Hepatic stellate cell (primary cell): ENCODE data around the gene NOX4.
A peak's percentile ranks its signal among the peaks of the same experiment; 100 is the strongest.

Experiments used
- DNase-seq: peaks from one replicate; pipeline ENCODE4 v3.0.0; 2011; ENCODE audit warnings: low spot score

Gene NOX4

DNA sequence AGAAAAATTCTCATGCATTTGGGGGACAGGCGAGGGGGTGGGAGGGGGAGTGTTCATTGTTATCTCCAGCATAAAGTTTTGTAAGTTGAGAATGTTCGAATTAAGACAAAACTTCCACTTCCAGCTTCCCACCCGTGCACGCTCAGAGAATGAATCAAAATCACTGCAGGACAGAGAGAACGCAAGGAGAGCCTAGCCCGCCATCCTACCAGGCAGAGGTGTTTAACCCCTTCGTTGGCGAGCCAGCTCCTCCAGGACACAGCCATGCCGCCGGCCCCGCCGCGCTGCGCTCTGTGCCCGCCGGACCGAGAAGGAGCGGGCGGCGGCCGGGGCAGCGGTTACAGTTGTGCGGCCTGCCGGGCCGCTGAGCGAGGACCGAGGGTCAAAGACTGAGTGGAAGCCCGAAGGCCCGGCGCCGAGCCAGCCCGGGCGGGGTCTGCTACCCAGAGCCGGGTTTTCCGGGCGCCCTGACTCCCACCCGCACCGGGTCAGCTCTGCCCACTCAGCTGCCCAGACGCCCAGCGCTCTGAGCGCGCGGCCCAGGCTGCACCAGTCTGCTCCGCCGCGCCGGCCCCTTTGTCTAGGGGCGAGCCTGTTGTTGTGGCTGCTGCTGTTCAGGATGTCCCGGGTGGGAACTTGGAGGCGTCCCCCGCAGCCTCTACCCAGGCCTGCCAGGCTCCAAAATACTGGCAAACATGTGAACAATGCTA lies at the start of gene NOX4:
Gene NOX4 (minus strand): TSS at position 395 of the 710 bp plus-strand sequence. CDS start 129 bp downstream, at position 266.
- DNase-seq, result peak; percentile 21

- no peak for DNase-seq
Measured at GRCh38 chr11:89540826-89541225, 49.7 kb upstream of the NOX4 start.

DNA sequence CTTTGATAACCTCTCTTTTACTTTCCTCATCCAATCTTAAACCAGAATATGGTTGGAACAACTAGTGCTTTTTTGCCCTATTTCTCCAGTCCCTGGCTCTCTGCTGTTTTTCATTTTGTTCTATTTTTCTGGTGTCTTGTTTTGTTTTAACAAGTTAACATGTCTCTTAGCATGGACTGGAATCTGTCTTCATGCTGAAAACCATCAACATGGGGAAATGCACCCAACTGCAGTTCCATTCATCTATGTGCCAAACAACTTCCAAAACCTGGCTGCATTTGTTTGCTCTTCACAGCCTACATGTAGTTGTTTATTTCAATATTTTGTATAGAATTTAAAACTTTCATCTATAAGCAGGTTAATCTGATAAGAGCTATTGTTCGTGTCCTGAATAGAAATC lies 46.8 kb upstream of the NOX4 start:
- no peak for DNase-seq

- no peak for DNase-seq
Measured at GRCh38 chr11:89536926-89537325, 45.8 kb upstream of the NOX4 start.

GRCh38 chr11:89535221-89535620 lies 44.0 kb upstream of the NOX4 start:
- no peak for DNase-seq

DNA sequence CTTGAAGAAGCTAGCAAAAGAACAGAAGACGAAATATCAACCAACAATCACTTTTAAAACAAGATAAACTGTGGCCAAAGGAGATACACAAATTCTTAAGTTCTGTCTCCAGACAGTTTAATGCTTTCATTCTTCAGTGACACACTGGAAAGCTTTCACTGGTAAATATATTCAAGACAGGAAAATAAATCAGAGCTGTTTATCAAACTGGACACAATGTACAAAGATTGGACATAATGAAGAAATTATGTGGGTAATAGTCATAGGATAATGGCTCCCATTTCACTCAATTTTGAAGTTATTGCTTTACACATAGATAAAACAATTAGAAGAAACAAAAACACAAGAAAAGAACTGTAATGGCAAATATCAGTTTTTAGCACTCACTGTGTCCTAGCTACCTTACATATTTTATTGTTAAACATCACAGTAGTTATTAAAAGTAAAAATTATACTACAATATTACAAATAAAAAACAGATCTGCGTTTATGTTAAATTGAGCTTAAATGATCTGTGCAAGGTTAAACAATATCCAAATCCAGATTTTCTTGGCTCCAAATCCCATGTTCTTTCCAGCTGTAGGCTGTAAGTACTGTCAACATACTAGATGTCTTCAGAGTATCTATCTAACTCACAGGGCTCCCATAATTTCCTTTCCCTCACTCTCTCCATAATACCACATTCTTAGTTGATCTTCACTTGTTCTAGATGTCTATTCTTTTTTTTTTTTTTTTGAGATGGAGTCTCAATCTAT lies 38.6 kb upstream of the NOX4 start:
- DNase-seq, result no peak

- DNase-seq, result no peak
Measured at GRCh38 chr11:89521792-89522191, 30.6 kb upstream of the NOX4 start.

DNA sequence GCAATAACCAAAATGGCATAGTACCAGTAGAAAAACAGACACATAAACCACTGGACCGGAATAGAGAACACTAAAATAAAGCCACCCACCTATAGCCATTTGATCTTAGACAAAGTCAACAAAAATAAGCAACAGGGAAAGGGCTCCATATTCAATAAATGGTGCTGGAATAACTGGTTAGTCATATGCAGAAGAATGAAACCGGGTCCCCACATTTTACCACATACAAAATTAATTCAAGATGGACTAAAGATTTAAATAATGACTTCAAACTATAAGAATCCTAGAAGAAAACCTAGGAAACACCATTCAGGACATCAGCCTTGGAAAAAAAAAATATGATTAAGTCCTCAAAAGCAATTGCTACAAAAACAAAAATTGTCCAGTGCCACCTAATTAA lies 30.1 kb upstream of the NOX4 start:
- DNase-seq, result no peak

- DNase-seq, result no peak
Measured at GRCh38 chr11:89516496-89516895, 25.3 kb upstream of the NOX4 start.

DNA sequence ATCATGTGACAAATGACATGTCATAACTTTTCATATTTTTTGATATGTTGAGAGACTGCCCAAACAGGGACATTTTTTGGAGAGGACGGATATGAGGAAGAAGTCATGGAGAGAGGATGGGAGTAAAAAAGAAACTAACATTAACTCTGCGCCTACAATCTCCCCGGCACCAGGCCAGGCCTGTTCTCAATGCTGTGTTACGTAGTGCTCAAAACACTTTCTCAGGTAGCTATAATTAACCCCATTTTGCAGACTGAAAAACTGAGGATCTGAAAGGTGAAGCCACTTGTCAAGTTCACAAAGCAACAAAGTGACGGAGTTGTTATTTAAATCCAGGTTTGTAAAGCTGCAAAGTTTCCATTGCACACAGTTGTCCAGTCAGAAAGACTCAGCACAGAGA lies 17.4 kb upstream of the NOX4 start:
- no peak for DNase-seq

DNA sequence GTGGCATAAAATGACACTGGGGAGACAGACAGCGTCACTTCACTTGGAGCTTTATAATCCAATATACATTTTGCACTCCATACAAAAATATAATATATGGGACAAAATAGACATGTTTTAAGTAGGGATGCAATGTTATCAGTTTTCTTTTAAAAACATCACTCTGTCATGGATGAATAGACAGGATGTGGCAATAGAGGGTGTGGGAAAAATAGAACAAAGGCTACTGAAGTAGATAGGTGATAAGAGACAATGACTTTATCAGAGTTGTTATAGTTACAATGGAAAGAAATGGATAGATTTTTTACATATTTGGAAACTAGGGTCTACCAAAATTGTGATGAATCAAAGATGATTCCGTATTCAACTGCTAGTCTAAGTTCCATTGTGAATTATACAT lies 13.1 kb upstream of the NOX4 start:
- no peak for DNase-seq

GRCh38 chr11:89503422-89503821 lies 12.2 kb upstream of the NOX4 start:
- DNase-seq, result no peak

- DNase-seq, result no peak
Measured at GRCh38 chr11:89502301-89502700, 11.1 kb upstream of the NOX4 start.

DNA sequence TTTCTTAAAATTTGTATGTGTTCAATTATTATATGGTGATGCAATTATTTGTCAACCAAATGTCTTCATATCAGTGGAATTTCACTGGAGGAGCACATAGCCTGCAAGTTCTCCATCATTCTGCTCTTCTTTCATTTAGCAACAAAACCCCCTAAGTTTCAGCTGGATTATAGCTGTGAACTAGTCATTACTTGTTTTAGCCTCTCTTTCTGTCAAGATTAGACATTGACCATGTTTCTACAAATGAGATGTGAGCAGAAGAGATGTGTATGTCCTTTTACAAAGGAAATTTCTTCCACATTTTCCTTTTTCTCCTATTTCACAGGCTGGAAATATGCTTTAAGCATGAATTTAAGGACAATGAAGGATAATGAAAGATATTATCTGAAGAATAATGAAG lies 9.2 kb upstream of the NOX4 start:
- no peak for DNase-seq

DNA sequence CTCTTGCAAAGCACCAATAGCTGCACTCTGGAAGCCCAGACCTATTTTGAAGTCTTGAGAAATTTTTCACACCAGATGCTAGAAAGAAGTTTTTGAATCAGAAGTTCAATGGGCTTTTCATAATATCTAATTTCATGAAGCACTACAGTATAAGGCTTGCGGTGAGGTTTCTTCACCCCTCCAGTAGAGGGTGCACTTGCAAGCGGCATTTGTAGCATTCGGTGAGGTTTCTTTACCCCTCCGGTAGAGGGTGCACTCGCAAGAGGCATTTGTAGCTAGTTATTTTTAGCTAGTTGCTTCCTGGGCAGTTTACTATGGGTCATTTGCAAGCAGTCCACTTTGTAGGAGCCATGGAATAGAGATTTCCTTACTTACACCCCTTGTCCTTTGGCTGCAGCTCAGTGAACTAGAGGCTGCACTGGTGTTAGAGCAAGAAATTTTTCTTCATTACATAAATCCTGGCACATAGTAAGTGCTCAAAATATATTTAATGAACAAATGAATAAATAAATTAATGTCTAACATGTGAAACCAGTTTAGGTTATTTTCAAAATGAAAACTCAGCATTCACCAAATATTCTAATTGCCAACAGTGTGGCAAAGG lies 7.8 kb upstream of the NOX4 start:
- DNase-seq, result no peak

DNA sequence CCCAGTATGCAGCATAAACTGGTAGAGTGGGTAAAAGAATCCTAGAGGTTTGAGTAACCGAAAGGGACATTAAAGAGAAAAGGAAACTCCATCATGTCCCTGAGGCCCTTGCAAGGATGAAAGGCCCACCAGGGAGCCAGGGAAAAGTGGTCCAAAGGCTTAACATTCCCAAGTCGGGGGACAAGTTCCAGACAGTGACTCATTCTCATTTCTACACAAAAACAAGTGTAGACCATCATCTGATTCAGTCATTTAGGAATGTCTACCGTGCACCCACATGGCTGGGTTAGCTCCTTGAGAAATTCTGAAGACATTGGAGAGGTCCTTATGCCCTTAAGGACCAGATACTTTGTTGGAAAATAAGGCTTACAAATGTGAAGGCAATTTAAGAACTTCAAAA lies 4.8 kb upstream of the NOX4 start:
- peak; percentile 41 for DNase-seq

- DNase-seq, result no peak
Measured at GRCh38 chr11:89493431-89493830, 2.3 kb upstream of the NOX4 start.

DNA sequence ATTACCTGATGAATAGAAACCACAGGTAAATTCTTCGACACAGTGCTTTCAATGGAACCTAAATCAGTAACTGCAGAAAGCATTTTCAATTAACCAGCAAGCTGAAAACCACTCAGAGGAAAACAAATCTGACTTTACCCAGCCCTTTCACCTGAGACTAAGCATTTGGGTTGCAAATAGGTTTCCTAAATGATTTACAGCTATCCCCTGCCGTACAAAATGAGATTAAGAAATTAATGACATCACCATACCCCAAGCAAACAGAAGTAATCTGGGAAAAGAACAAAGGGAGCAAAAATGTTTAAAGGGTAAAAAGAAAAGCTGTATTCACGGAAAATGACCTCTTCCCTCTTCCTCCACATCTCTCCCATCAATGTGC lies 584 bp downstream of the NOX4 start:
- DNase-seq, result no peak

GRCh38 chr11:89489930-89490329 lies 1.2 kb downstream of the NOX4 start:
- peak; percentile 4 for DNase-seq

DNA sequence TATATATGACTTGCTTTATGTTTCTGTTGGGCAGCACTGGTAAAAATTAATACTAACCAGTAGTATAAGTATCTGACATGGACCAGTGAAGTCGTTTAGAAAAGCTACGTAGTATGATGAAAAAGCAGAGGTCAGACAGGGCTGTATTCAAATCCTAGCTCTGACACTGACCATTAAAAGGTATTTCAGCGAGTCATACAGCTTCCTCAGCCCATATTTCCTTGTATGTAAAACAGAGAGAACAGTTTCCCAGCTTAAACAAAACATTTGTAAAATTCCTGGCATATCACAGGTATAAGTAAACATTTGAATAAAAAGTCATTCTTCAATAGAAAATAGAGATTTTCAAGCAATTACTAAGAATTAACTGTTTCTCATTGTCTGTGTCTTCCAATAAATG lies 4.2 kb downstream of the NOX4 start:
- no peak for DNase-seq

DNA sequence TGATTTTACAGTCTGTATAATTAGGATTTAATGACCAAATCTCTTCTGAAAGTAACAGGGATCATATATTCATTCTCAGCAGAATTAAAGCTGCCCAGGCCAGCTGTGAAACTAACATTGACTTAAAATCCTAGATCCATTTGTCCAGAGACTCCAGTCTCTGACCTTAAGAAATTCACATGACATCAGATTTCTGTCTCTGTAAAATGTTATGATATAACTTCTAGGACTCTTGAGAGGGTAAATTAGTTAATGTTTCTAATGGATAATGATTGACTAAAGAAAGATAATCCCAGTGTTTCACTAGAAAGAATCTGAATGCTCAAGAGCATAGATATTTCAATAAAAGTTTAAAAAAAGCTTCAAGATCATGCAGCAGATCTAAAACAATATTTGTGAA lies 6.3 kb downstream of the NOX4 start:
- DNase-seq, result no peak

DNA sequence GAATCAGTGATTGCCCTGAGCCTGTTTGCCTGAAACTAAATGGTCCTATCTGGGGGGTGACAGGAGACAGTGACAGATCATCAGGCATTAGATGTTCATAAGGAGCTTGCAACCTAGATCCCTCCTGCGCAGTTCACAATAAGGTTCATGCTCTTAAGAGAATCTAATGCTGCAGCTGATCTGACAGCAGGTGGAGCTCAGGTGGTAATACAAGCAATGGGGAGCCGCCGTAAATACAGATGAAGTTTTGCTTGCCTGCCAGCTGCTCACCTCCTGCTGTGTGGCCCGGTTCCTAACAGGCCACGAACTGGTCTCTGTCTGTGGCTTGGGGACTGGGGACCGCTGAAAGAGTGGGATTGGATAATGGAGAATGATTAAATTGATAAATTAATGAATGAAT lies 14.0 kb downstream of the NOX4 start:
- no peak for DNase-seq

- no peak for DNase-seq
Measured at GRCh38 chr11:89463266-89463780, 27.9 kb downstream of the NOX4 start.
